ENCODE measurements around the gene PTPRD.

PTPRD gene

DNA sequence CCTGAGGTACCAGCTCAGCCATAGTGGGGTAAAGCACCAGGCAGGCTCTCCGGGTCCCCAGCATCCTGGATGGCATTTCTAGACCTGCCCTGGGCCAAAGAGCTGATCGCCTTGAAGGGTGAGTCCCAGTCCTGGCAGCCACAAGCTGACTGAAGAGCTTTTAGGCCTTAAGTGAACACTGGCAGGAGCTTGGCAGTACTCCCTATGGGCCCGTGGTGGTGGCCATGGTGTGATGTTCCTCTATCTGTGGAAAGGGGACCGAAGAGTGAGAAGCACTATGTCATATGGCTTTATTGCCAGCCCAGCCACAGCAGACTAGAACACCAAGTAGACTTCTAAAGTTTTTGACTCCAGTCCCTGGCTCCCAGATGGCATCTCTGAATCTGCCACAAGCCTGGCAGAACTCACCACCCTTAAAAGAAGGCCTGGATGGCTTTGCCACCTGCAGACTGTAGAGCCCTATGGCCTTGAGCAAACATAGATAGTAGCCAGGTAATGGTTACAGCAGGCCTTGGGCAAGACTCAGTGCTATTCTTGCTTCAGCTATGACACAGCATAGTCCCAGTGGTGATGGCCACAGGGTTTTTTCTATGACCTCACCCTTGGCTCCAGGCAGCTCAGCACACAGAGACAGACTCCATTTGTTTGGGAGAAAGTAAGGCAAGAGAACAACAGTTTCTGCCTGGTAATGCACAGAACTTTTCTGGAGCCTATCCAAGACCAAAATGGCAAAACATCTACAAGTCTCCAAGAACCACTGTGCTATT is 2011.7 kb downstream of the PTPRD start:
- no peak for DNase-seq

DNA sequence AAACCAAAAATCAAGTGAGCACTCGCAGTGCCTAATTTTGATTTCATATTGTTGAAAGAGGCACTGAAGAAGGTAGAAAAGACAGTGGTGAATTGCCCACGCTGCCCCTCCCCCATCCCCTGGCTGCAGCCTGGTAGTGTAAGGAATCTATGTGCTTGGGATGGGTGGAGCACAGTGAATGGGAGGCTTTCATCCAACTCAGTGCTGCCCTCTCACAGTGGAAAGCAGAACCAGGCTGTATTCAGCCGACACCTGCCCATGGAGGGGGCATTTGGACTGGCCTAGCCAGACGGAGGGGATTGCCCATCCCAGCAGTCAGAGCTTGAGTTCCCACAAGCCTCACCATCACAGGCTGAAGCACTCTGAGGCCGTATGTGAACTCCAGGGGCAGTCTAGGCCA is 2012.9 kb downstream of the PTPRD start:
- no peak for DNase-seq

DNA sequence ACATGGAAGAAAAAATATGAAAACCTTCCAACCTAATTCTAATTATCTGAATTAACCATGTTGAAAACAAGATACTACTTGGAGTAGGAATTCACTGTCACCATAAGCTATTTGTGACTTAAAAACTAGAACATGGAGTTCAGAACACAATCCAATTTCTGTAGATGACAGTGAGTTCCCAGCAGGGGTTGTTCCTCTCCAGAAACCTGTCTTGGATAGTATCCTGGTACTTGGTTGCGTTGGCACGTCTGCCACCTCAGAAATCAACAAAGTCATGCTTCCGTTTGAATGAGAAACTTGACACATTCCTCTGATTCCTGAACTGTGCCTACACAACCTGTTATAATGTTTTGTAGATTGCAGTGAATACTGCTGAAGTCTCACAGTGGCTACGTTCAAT is 2023.3 kb downstream of the PTPRD start:
- DNase-seq: no peak

DNA sequence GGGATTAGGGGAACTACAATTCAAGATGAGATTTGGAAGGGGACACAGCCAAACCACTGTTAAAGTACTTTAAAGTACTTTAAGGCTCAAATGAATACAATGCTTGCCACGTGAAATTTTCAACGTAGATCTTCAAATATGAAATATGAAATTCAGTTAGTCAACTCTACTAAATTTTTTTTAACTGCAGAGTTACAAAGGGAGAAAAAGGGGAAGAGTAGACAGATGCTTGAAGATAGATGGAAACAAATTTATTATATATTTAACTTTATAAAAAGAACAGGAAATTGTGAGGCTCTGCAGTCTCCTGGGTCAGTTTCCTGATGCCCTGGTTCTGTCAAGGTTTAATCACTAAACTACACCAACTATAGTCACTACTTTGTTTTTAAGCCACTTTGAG is 2027.8 kb downstream of the PTPRD start:
- DNase-seq: no peak

DNA sequence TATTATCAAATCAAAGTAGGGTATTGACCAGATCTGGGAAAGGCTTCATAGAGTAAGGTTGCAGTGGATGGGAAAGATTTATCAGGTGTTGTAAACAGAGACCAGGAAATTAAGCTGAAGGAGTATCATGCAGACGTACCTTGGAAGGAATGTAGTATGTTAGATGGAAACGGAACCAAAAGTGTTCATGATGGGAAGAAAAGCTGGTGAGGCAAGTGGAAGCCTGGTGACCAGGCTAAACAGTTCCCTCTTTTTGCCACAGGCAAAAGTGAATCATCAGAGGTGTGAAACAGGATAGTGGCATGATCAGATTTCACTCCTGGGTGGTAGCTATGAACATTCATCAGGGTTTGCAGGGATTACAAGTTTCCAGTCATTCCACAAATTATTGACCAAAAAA is 2033.1 kb downstream of the PTPRD start:
- DNase-seq: no peak

DNA sequence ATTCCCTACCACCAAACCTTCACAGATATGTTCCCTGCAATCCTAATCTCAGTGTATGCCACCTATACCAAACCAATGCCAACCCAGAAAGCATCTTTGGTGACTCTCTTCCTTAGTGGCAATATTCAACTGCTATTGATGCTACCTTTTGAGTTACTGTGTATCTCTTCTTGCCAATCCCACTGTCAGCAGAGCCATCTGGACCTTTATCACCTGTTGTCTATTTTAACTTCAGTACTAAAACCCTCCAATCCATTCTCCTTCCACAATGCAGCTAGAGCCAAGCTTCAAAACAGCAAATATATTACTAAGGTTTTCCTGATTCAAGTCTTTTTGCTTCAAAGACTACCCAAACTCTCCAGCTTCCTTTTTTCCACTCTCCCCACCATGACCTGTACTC is 2036.1 kb downstream of the PTPRD start:
- DNase-seq: no peak

DNA sequence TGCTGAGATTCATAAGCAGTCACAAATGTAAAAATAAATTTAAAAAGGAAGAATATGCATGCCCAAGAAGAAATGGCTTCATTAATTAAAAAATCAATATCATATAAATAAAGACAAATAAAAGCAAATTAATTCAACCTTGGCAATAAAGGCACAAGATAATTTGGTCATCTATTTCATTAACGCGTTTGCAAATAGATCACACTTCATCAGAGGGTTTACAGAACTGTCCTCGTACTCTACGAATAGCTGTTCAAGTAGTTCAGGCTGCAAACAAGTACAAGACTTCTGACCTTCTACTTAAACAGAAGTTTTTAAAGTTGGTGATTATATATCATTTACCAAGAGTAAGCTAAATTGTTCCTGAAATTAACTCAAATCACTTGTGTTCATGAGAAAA is 2038.0 kb downstream of the PTPRD start:
- no peak for DNase-seq

DNA sequence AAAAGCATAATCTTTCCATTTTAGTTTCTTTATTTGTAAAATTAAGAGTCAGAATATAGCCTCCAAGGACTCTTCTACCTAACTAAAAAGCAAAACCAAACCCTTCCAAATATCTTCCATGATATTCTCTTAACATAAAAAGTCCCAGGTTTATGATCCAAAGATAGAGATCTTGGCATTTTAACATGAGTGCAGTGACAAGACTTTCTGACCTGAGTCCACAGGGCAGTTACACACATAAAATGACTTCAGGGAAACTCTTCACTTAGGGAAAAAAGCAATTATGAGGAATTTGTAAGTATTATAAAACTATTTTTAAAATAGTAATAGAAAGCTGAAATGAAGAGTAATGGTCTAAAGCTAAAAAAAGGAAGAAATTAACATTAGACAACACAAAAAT is 2040.6 kb downstream of the PTPRD start:
- DNase-seq: no peak

DNA sequence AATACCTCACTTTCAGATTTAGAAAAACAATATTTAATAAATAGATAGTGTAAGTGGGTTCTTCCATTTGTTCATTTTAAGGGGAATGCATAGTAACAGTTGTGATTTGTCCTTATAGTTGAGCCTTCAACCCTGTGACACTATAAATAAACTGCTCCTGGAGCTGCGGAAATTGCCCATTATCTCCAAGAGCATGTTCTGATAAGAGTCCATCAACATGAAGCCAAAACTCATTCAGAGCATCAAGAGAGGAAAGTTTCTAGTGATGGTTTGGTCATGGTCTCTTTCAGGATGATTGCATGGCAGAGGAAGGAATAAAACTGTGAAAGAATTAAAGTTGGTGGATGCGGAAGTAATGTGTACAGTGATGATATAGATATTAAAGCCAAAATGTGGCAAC is 2041.2 kb downstream of the PTPRD start:
- no peak for DNase-seq

DNA sequence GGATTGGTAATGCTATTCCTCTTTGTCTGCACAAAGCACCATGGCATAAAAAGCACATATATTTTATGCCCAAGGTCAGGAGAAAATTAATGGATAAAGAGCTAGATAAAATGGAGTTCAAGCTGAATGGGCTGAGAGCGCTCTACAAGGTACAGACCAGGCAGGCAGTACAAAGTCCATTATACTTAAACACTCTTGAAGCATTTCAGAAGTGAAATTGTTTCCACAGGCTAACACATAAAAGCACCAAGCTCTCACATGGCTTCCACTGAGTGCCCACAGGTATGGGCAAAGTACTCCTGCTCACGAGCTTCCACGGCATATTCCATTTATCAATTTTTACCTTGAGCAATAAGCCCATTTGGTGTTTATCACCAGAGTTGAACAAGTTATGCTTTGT is 2042.0 kb downstream of the PTPRD start:
- no peak for DNase-seq

DNA sequence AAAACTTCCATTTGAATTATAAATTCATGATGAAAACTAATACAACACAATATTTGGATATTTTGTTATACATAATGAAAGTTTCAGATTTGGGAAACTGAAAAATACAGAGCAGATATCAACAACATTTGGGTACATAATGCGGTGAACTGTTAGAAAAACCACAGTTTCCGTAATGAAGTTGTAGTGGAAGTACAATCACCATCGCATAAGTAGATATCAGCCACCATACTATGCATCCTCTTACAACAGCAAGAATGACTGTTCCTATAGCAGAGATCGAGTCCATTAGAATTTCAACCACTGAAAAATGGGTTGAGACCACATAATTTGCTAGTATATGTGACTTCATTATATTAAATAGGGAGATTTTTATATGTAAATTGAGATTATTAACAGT is 2043.0 kb downstream of the PTPRD start:
- DNase-seq: no peak

DNA sequence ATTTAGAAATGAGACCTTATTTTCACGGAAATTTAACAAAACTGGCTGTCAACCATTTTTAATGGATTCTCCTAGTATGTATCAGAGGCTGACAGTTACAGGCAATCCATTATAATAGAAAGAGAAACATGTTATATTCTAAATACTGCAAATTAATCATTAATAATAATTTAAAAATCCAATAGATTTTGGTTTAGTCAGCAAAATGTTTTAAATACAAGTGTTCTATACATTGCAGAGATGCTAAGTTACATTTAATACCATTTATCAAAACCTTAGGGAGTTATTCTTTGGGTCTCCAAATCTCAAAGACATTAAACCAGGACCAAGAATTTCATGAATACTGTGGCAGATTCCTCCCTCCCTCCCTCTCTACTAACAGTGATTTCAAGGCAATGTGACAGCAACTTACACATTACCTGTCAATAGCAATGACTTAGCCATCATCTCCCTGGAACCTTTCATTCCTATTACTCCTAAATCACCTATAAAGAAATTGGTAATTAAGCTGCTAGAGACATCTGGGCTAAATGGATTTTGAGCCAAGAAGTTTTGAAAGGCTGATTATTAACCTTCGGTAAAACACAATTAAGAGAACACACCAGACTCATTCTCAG is 2044.7 kb downstream of the PTPRD start:
- no peak for DNase-seq

DNA sequence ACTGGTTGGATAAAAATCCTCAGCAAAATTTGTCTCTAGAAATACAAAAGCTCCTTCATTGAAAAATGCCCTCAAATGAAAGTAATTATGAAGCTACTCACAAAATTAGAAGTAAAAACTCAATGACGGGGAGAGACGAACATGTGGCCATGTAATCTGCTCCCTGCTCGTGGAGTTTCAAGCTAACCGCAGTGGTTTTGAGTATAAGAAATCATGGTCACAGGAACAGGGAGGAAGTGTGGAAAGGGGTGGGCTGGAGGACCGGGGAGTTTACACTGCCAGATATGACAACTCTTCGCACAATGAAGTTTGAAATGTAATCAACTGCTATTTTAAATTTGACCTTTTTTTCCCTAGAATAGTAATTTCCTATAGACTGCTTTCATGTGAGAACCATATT is 2047.8 kb downstream of the PTPRD start:
- no peak for DNase-seq

DNA sequence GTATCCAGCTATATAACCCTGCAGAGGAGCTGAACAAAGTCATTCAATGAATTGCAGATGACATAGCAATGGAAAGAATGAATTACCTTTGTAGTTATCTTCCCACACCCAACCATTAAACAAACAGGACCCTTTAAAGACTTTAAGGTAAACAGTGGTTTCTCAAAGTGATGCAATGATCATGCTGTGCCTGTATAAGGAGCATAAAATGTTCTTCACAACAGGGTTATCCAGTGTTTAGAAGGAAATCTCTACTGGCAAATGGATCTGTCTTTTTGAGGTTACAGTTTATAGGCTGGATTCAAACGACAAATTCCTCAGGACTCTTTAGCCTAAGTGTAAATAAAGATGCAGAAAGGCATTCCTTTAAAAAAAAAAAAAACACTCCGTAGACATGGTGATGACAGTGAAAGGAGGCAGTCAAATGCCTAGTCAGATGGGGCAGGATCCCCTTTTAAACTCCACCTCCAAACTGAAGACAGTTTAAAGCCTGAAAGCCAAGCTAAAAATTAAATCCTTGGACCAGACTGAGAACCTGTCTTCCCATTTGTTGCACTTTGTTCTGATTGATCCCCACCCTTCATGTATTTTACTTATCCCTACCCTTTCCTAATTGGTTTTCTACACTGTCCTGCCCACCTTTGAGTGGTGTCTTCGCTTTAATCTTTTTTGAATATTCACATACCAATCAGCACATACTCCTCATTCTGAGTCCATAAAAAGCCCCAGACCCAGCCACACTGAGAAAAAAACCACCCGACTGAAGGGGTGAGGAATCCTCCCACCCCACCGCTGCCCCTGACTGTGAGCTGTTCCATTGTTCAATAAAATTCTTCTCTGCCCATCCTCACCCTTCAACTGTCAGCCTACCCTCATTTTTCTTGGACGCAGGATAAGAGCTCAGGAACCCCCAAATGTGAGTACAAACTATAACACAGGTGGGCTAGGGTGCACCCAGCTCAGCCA is 2052.0 kb downstream of the PTPRD start:
- DNase-seq: no peak

DNA sequence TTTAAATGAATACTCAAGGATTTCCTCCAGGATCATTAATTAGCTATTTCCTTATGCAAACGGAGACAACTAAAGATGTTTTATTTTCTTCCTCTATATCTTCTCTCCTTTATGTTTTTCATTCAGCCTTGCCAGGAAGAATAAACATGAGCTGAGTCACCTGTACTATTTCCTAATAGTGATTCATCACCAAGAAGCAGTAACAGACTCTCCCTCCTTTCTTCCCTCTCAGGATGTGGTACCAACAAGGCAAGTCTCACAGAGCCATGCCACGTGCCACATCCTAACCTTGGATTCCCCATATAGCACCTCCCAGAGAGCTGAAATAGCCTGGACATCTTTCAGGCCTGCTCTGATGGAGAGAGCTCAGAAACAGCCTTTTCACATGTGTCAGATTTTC is 2054.6 kb downstream of the PTPRD start:
- DNase-seq: no peak

DNA sequence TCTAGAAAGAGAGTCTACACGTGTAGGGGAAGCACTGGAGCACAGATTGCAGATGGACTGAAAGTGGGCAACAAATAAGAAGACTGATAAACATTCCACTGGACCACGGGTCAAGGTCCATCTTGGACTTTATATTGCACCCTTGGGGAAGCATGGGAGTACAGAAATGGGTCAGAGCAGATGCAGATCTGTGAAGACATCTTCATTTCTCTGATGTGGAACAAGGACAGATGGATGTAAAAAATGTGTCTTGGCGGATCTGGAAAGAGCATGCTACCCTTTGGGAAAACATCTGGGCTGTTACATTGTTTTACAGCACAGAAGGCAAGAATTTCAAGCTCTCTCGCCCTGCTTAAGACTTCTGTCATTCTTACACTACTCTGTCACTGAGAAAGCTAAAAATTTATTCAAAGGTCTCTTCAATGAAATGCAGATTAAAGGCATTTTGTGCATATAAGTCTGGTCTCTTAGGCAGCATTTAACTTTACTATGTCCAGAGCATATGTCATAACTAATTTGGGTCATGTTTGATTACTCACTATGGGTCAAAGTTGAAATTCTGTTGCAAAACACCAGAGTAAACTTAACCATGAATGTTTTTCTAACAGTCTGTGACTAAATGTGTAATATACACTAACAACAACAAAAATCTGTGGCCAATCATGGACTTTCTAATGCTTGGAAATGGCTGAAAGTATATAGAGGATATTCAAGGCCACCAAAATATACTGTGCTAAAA is 2056.9 kb downstream of the PTPRD start:
- no peak for DNase-seq

DNA sequence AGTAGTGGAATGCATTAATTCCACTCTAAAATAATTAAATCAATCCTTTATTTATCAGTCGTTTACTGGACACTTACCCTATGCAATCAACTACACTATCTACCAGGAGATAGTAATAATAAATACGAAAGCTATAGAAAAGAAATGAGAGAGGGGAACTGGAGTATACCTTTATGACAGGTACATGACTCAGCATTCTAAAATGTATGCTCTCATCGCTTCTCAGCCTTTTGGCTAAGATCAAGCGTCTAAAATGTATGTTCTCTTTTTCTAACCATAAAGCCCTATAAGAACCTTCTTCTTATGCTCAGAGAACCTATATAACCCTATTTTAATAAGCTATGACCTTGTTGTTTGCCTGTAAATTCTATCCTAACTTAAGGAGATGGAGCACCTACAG is 2059.4 kb downstream of the PTPRD start:
- no peak for DNase-seq

DNA sequence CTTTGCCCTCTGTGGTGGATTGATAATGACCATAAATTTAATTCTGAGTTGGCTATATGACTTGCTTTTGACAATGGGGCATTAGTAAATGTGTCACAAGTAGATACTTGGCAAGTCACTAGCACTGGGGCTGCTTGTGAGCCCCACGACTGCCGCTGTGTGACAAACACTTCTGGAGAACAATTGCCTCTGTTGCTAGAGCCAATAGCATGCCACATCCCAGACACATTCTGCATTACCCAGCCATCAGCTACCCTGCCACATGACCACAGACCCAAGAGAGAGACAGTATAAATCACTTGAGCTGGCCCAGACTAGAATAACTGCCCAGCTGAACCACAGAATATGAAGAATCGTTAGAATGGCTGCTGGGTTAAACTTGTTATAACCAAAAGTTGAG is 2060.1 kb downstream of the PTPRD start:
- DNase-seq: no peak

DNA sequence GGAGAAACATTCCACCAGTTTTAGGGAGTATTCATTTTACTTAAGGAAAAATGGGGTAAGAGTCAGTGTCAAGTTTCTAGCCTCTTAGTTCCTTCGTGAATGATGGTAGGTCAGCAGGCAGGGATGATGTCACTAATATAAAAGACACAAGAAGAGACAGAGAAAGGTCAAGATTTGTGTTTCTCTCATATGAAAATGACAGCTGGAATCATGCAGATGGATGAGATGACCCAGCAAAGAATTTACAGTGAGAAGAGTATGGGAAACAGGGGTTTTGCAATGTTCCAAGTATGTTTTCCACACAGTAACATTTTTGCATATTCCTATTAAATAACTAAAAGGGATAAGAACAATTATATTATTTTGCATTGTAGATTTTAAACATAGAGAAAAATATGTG is 2063.6 kb downstream of the PTPRD start:
- DNase-seq: no peak

DNA sequence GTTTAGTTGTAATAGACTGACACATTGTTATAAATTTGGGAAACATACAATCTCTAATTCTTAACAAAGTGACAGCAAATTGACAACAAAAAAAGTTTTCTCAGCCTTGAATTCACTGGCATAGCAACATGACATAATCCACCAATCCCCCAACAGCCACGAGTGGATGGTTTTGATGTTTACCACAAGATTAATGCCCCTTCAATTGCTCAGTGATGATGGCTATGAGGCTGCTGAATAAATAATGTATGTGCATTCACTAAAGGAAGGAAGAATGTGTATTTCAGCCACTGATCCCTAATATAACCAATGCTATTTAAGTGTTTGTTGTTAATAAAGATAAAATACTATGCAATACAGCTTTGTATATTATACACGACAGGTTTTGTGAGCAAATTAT is 2069.6 kb downstream of the PTPRD start:
- DNase-seq: no peak

DNA sequence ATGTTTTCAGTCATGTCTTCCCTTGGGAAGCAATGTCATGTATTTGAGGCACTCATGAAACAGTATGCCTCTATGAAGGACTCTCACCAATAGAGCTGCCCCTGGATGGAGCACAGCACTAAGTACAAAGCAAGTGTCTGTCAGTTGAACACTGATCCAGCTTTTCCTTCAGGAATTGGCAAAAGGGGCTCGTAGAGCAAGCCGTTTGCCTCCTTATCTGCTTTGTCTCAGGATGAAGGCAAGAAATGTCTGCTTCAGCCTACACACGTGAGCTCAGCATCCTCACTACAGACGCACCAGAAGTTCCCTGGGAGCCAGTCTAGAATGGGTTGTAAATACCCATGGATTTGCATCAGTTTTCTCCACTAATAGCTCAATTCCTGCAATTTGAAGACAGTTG is 2070.3 kb downstream of the PTPRD start:
- DNase-seq: no peak

DNA sequence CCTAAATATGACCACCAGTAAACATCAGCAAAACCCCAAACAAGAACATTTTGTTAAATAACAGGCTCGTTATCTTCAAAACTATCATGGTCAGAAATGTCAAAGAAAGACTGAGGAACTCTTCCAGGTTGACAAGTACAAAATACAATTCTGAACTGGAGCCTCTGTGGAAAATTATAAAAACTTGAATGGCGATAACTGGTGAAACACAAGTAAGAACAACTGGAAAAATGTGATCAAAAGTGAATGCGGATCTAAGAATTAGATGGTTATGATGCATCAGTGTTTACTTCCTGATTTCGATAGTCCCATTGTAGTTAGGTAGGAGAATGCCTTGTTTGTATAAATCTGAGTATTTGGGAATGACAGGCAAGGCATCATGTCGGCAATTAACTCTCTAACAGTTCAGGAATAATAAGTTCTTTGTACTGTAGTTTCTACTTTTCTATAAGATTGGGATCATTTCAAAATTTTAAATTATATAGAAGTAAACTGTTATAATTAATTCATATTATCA is 2073.1 kb downstream of the PTPRD start:
- DNase-seq: no peak

DNA sequence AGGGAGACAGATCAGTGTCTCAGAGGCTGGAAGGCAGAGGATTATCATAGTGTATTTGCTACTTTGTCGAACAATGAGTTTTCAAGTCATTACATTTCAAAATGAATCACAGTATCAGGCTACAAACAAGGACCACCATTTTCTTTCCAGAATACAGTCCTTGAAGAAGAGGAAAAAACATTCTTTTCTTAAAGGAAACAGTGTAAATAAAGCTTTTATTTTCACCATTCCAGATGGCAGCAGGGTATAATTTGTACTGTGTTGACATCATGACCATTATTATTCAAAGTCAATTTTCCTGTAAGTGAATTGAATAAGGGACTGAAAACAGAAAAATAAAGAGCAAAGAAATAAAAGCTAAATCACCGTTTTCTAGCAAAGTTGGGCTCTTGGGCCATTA is 2076.0 kb downstream of the PTPRD start:
- DNase-seq: no peak
